Ovary (tissue), 3 donors: Measurements from ENCODE around the gene IL33.

Experiments
- CTCF ChIP-seq, 3 donors: fragments of 450-650 bp in 2 of 3; fragments of 200-600 bp in 1 of 3; IDR thresholded peaks; one replicate each; pipeline versions ENCODE4 v1.5.1 to v1.8.0; 2016 to 2022; ENCODE audit warnings: antibody characterized with exemption in 3 of 3, mild to moderate bottlenecking in 1 of 3
- POLR2A ChIP-seq: fragments of 450-650 bp; IDR thresholded peaks from one replicate; pipeline ENCODE4 v1.6.1; 2017; ENCODE audit warnings: antibody characterized with exemption, mild to moderate bottlenecking, moderate library complexity
- donor health status: DM: no; HTN: no; CAD: no.

- TF ChIP-seq CTCF (IDR thresholded peaks at IDR 0.05) = no peak
- no peak for TF ChIP-seq POLR2A
Measured at GRCh38 chr9:6214903-6215302, 704 bp upstream of the IL33 start.
